ENCODE data around the gene TMPO.

- no peak for TF ChIP-seq JUNB (IDR thresholded peaks at IDR 0.05; ENCODE audit: unreplicated experiment)
- TF ChIP-seq, protein P1, sequence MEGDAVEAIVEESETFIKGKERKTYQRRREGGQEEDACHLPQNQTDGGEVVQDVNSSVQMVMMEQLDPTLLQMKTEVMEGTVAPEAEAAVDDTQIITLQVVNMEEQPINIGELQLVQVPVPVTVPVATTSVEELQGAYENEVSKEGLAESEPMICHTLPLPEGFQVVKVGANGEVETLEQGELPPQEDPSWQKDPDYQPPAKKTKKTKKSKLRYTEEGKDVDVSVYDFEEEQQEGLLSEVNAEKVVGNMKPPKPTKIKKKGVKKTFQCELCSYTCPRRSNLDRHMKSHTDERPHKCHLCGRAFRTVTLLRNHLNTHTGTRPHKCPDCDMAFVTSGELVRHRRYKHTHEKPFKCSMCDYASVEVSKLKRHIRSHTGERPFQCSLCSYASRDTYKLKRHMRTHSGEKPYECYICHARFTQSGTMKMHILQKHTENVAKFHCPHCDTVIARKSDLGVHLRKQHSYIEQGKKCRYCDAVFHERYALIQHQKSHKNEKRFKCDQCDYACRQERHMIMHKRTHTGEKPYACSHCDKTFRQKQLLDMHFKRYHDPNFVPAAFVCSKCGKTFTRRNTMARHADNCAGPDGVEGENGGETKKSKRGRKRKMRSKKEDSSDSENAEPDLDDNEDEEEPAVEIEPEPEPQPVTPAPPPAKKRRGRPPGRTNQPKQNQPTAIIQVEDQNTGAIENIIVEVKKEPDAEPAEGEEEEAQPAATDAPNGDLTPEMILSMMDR (conservative IDR thresholded peaks at IDR 0.05; ENCODE audit: low read depth in 2 of 2): no peak
- TF ChIP-seq POLR2AphosphoS5 (IDR thresholded peaks at IDR 0.05; ENCODE audit: low read depth): no peak
- TF ChIP-seq CREB1 (CRISPR knock-in tag; IDR thresholded peaks at IDR 0.05; ENCODE audit: low read depth): no peak
- no peak for TF ChIP-seq NANOG (IDR thresholded peaks at IDR 0.05; ENCODE audit: borderline replicate concordance)
- TF ChIP-seq EZH2 (IDR thresholded peaks at IDR 0.05; ENCODE audit: low read depth, unreplicated experiment): no peak
Measured at GRCh38 chr12:98519257-98519907, 4.0 kb downstream of the TMPO start.

Measured in GM23338 (cell line).